NB4 (cell line): ENCODE measurements around the gene THPO.

Source experiments
- DNase-seq: peaks from one replicate; pipeline ENCODE4 v3.0.0; 2010; ENCODE audit warnings: low read depth
- H3K4me3 ChIP-seq: one replicate; pipeline ENCODE4 v1.5.1; 2011; ENCODE audit warnings: mild to moderate bottlenecking, low read depth, low read length, moderate library complexity
- MYC ChIP-seq: IDR thresholded peaks from 2 replicates; pipeline ENCODE4 v1.6.1; 2011; ENCODE audit warnings: low read depth, low read length
- POLR2A ChIP-seq: IDR thresholded peaks from 2 replicates; pipeline ENCODE4 v1.6.1; 2011; ENCODE audit warnings: mild to moderate bottlenecking; ENCODE audit not compliant: insufficient read length; ENCODE audit errors: extremely low read depth
- TF ChIP-seq, protein P1 (sequence below): IDR thresholded peaks from one replicate; pipeline ENCODE4 v1.5.1; 2012; ENCODE audit warnings: low read depth, low read length
- TF ChIP-seq, protein P2 (sequence below): IDR thresholded peaks from 2 replicates; pipeline ENCODE4 v1.6.1; 2011; ENCODE audit warnings: low read depth, low read length

Gene THPO

DNA sequence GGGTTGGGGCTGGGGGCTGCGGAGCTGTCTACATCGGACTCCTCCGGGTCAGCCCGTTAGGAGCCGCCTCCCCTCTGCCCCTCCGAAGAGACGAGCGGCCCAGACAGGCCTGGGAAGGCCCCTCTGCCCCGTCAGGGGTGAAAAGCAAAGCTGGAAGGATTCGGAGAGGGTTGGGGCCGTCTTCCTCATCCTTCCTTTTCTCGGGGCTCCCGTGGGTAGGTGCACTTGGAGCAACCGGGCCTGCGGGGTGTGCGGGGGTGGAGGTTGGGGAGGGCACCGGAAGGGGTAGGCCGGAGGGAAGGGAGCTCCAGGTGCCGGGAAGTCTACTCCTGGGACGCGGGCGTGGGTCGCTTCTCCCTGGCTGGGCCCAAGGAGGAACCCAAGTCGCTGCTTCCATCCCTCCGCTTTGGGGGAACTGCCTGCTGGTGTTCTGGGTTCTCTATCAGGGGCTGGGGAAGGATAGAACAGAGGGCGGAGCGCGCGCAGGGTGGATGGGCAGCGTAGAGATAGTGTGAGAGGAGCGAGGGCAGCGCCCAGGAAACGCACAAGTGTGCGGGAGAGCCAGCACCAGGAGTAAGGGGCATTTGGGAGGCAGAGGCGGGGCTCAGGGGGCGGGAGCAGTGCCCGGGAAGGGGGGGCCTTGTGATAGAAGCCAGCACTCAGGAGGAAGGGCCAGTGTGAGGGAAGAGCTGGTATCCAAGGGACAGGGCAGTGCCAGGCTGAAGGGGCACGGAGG, 15.9 kb downstream of the THPO start:
- peak overlapping the region; percentile 79 for H3K4me3 ChIP-seq
- TF ChIP-seq POLR2A (peak; percentile 38), MYC (no peak)
- DNase-seq, result peak; percentile 79

DNA sequence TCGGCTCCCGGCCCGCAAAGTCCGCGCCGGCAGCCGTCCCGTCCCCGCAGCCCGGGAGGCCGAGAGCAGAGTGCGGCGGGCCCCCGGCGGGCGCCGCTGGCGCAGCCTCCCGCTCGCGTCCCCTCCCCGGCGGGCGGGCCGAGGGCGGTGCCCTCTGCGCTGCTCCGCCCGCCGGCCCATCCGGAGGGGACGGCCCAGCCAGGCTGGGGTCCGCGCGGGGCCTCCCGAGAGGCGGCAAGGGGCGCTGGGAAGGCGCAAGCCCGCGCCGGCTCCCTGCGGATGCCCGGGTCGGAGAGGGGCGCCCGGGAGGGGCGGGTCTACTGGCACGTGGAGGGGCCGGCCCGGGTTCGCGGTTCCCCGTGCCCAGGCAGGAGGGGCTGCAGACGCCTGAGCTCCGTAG, 16.5 kb downstream of the THPO start, which contains the start of the genes CLCN2 and POLR2H:
TSS of gene CLCN2 (minus strand) at position 74 of the 400 bp plus-strand sequence. CDS start 126 bp downstream, outside the sequence.
TSS of gene POLR2H (plus strand) at position 179 of the 400 bp plus-strand sequence. CDS start 1,783 bp downstream, outside the sequence.
- H3K4me3 ChIP-seq, result peak within 1 kb of the TSS; percentile 79
- peak; percentile 85 for DNase-seq
- TF ChIP-seq, protein P1, sequence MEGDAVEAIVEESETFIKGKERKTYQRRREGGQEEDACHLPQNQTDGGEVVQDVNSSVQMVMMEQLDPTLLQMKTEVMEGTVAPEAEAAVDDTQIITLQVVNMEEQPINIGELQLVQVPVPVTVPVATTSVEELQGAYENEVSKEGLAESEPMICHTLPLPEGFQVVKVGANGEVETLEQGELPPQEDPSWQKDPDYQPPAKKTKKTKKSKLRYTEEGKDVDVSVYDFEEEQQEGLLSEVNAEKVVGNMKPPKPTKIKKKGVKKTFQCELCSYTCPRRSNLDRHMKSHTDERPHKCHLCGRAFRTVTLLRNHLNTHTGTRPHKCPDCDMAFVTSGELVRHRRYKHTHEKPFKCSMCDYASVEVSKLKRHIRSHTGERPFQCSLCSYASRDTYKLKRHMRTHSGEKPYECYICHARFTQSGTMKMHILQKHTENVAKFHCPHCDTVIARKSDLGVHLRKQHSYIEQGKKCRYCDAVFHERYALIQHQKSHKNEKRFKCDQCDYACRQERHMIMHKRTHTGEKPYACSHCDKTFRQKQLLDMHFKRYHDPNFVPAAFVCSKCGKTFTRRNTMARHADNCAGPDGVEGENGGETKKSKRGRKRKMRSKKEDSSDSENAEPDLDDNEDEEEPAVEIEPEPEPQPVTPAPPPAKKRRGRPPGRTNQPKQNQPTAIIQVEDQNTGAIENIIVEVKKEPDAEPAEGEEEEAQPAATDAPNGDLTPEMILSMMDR, result no peak
- peak; percentile 73 for TF ChIP-seq MYC
- TF ChIP-seq, protein P2, sequence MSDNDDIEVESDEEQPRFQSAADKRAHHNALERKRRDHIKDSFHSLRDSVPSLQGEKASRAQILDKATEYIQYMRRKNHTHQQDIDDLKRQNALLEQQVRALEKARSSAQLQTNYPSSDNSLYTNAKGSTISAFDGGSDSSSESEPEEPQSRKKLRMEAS, result peak; percentile 82
- TF ChIP-seq POLR2A, result peak; percentile 63

DNA sequence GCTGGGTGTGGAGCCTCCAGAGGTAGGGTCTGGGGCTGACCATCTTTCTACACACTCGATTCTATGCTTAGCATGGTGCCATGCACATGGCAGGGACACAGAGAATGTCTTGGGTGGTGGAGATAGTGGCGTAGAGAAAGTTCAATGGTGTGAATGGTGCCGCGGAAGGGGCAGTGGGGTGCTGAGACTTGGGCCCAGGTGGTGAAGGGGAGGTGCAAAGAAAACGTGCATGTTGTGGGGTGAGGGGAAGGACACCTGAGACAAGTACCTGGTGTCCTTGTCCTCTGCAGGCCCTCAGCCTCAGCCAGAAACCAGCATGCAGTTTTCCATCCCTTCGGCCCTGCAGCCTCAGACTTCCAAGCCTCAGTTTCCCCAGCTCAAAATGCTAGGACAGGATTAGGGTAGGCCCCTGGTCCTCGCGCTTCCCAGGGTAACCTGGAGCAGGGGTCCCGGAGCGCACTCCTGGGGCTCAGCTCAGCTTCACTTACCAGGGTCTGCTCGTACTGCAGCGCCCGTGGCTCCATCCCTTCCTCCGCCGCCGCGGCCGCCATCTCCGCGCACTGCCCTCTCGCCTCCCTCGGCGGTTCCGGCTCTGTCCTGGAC, 17.0 kb downstream of the THPO start:
- no peak for DNase-seq
- peak overlapping the region; percentile 67 for H3K4me3 ChIP-seq
- TF ChIP-seq, protein P2, result peak; percentile 51; the same call in 1 of the 2 replicates
- TF ChIP-seq, protein P1, result no peak
- TF ChIP-seq POLR2A, result no peak
- 0 out of 2 replicates have a peak, but pooled peaks have one; percentile 13 for TF ChIP-seq MYC

DNA sequence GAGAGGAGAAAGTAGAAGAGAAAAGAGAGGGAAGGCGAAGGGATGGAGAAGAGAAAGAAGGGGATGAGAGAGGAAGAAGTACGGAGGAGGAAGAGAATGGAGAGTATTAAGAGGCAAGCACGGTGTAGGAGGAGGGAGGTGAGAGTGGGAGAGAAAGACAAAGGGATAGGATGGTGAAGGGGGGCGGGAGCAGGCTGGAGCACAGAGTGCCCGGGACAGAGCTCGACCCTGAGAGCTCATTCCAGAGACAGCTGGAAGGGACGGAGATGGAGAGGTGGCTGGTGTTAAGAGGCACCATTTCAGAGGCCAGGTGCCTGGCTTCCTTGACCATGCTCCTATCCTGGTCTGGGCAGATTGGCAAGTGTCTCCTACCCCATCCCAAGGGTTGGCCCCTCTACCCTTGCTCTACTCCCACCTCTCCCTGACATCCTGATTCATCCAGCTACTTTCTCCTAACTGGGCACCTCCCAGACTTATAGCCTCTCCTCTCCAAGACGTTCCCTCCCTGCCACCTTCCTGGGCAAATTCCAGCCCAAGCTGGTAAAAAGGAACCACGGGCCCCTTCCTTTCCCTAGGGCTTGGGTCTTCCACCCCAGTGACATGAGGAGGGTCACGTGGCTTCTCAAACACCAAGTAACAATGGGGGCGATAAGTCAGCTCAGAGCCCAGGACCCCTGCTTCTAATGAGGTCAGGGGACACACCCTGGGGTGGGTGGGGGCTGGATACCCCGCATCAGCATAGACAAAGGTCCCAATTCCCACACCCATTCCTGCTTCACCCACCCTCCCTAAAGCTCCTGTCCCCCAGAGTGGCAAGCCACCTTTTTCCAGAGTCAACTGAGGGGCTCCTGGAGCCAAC, 17.7 kb downstream of the THPO start:
- TF ChIP-seq, protein P1, result no peak
- TF ChIP-seq POLR2A (no peak), MYC (no peak)
- TF ChIP-seq, protein P2, result no peak
- DNase-seq, result no peak
- peak overlapping the region; percentile 67 for H3K4me3 ChIP-seq

DNA sequence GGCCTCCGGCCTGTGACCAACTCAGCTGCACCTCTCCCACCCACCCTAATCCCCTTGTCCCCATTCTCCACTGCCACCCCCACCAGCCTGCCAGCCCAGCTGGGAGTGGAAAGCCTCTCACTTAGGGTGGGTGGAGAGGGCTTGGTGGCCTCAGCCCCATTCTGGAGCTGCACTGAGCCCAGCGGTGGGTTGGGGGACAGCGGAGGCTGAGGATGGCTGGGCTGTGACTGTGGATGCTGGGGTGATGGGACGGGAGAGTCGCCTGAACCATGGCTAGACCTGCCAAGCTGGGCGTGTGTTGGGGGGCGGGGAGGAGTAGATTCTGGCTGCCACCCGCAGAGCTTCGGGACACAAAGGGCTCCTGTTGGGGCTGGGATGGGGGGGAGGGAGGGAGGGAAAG, 18.4 kb downstream of the THPO start:
- DNase-seq, result no peak
- no peak overlapping the region for H3K4me3 ChIP-seq
- TF ChIP-seq MYC (no peak), POLR2A (no peak)
- TF ChIP-seq, protein P1, result no peak
- TF ChIP-seq, protein P2, result no peak
